ENCODE measurements around the gene CHGA. TPM values are rescaled to one million over a fixed set of nuclear protein-coding genes. Genes with fewer than 3 reads are reported as not detected.
A peak's percentile ranks its signal among the peaks of the same experiment; 100 is the strongest.

CHGA gene
- polyA plus RNA-seq, 2 of the 4 experiments (the other 2 are of a cell fraction) = 0.32 to 0.70 TPM

DNA sequence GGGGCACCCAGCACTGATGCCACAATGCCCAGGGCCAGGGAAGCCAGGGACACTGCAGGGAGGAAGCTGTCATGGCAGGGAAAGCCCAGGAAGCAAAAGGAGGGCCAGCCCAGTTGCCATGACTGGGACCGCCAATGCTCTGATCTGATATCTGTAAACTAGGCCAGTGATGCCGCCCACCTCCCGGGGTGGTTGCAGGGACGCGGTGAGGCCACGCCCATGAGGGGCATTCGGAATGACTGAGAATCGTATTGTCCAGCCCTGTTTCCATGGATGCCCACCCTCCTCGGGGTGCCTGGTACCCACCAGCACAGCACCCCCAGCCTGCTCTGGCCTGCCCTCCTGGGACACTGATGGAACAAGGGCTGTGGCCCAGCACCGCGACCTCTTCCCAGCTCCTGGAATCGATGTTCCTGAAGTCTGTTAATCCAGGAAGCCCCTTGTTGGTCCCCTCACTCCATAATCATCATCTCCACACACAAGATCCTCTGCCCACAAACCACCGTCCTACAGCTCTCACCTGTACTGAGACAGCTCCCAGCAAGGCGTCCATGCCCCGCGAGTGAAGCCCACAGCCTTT lies 48.7 kb downstream of the CHGA start:
- Histone ChIP-seq H3K4me3 (no peak overlapping the region), H3K27ac (no peak overlapping the region), H3K4me2 (no peak overlapping the region), H3K9me3 (0 out of 3 replicates have a peak, but pooled peaks cover 9% of the 10 kb centered on the region), H3K4me1 (no peaks in the 10 kb centered on the region)
- ChIA-PET POLR2A (no interaction called here), CTCF (interaction anchor here (1.2 kb wide), 1 partner anchor 16 kb away, joined by 3 read pairs; no protein-coding TSS in a partner anchor)
- DNase-seq (ENCODE audit: low read depth in 1 of 2, low spot score in 1 of 2) (no peak), ATAC-seq (no peak), FAIRE-seq (no peak)
- 96% methylated on average over 16 of the region's 16 CpGs for WGBS (ENCODE audit: missing lambda C conversion rate)
- no peak for TF ChIP-seq RNF2 (IDR thresholded peaks at IDR 0.05; ENCODE audit: borderline replicate concordance, low read depth)
- no peak for TF ChIP-seq SREBF2 (IDR thresholded peaks at IDR 0.05)
- TF ChIP-seq CHD2 (IDR thresholded peaks at IDR 0.05; ENCODE audit: low read length, partially characterized antibody) = no peak
- TF ChIP-seq NFE2L2 (conservative IDR thresholded peaks at IDR 0.05; ENCODE audit: low read length) = no peak
- TF ChIP-seq GATA3 (IDR thresholded peaks at IDR 0.05; ENCODE audit: borderline replicate concordance) = no peak
- no peak for TF ChIP-seq MAZ (IDR thresholded peaks at IDR 0.05; ENCODE audit: borderline replicate concordance, low read depth, low read length)
- no peak for TF ChIP-seq NR3C1 (IDR thresholded peaks at IDR 0.05)
- TF ChIP-seq KDM5A (IDR thresholded peaks at IDR 0.05) = no peak
- TF ChIP-seq, protein P1, sequence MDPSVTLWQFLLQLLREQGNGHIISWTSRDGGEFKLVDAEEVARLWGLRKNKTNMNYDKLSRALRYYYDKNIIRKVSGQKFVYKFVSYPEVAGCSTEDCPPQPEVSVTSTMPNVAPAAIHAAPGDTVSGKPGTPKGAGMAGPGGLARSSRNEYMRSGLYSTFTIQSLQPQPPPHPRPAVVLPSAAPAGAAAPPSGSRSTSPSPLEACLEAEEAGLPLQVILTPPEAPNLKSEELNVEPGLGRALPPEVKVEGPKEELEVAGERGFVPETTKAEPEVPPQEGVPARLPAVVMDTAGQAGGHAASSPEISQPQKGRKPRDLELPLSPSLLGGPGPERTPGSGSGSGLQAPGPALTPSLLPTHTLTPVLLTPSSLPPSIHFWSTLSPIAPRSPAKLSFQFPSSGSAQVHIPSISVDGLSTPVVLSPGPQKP (IDR thresholded peaks at IDR 0.05; ENCODE audit: low read depth, low read length) = no peak
- no peak for TF ChIP-seq FOSB (CRISPR knock-in tag; IDR thresholded peaks at IDR 0.05)
- no peak for TF ChIP-seq USF2 (IDR thresholded peaks at IDR 0.05)
- TF ChIP-seq, protein P2, sequence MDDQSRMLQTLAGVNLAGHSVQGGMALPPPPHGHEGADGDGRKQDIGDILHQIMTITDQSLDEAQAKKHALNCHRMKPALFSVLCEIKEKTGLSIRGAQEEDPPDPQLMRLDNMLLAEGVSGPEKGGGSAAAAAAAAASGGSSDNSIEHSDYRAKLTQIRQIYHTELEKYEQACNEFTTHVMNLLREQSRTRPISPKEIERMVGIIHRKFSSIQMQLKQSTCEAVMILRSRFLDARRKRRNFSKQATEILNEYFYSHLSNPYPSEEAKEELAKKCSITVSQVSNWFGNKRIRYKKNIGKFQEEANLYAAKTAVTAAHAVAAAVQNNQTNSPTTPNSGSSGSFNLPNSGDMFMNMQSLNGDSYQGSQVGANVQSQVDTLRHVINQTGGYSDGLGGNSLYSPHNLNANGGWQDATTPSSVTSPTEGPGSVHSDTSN (IDR thresholded peaks at IDR 0.05) = no peak
- no peak for TF ChIP-seq ESRRA (IDR thresholded peaks at IDR 0.05; ENCODE audit: borderline replicate concordance, low read length)
- no peak for TF ChIP-seq EP300 (IDR thresholded peaks at IDR 0.05)

DNA sequence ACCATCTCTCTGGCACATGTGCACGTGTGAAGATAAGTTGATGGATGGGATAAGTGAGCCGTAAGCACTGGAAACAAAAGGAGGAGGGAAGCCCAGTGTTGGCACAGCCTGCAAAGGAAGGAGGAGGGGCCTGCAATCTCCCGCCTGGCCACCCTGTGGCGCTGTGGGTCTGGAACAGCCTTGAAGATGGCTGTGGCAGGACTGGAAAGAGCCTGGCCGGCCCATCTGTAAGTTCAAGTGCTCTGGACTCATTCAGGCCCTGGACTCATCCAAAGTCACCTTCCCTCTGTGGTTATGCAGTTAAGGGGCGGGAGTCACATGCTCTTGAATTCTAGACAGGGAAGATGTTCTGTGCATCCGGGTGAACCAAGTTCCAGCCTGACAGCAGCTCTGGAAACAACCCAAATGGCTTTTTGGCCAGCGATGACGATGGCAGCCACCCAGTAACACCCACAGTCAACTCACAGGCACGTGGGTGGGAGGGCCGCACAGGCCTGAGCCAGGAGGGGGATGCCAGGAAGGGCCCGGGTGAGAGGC lies 50.4 kb downstream of the CHGA start:
- FAIRE-seq = no peak
- H3K4me3 ChIP-seq = no peak overlapping the region
- no peak overlapping the region for H3K4me2 ChIP-seq
- WGBS (ENCODE audit: missing lambda C conversion rate) = 89% methylated on average over 12 of the region's 12 CpGs
- CTCF ChIA-PET = interaction anchor here (1.0 to 1.7 kb wide), 2 partner anchors 21 to 431 kb away, joined by 3 to 9 read pairs; no protein-coding TSS in a partner anchor
- no peak overlapping the region for H3K27ac ChIP-seq
- peaks cover 18% of the 10 kb centered on the region for H3K9me3 ChIP-seq
- TF ChIP-seq RAD21 (conservative IDR thresholded peaks at IDR 0.05 in 1 of 2, IDR thresholded peaks at IDR 0.05 in 1 of 2) (peak in 1 of 2 experiments; percentile 54; a peak in 2 of 5 replicates), HOXB5 (CRISPR knock-in tag; IDR thresholded peaks at IDR 0.05) (no peak), TFCP2L1 (CRISPR knock-in tag; IDR thresholded peaks at IDR 0.05) (no peak), CTCF (IDR thresholded peaks at IDR 0.05) (peak; percentile 17; the same call in 1 of the 3 replicates)
- POLR2A ChIA-PET = no interaction called here
- no peaks in the 10 kb centered on the region for H3K4me1 ChIP-seq
- DNase-seq (ENCODE audit: low read depth in 1 of 2, low spot score in 1 of 2) = peak in 1 of 2 experiments; percentile 49
- ATAC-seq = peak in 1 of 2 experiments; percentile 70; a peak in 3 of 6 replicates
